Activated naive CD8-positive, alpha-beta T cell treated with anti-CD3 and anti-CD28 coated beads, Interleukin-2, amount 10 ng/mL, durations not matched to agents 7 days and 5 days (primary cell): ENCODE data around the gene SLC16A9. TPM values are rescaled to one million over a fixed set of nuclear protein-coding genes. Genes with fewer than 3 reads are reported as not detected.
"Not testable (repeated sequence)": the region's sequence is repeated elsewhere in the genome, so short reads cannot be mapped to it uniquely, and the experiment has no call there.

ENCODE experiments used
- ATAC-seq: fragments of 150-1000 bp; cut with Tn5 transposase; one replicate; pipeline ENCODE4 v1.10.0; 2021; ENCODE audit warnings: low read depth, moderate library complexity
- POLR2A ChIA-PET: fragments of 350-600 bp; sonication (Branson Sonifier 250); formaldehyde crosslinking; loops from one replicate; lab custom pipeline; 2021; ENCODE audit warnings: antibody characterized with exemption; lab: Charles Lee
- DNase-seq: peaks from one replicate; pipeline ENCODE4 v3.0.0; 2021
- H3K27ac Mint-ChIP-seq: one replicate; pipeline ENCODE4 v1.8.0; 2022; ENCODE audit warnings: mild to moderate bottlenecking, mixed read lengths
- H3K27me3 Mint-ChIP-seq: one replicate; pipeline ENCODE4 v1.8.0; 2022; ENCODE audit warnings: mild to moderate bottlenecking, moderate library complexity, mixed read lengths
- H3K36me3 Mint-ChIP-seq: one replicate; pipeline ENCODE4 v1.8.0; 2021; ENCODE audit warnings: mild to moderate bottlenecking, mixed read lengths
- H3K4me1 Mint-ChIP-seq: one replicate; pipeline ENCODE4 v1.8.0; 2021; ENCODE audit warnings: mixed read lengths
- H3K4me3 Mint-ChIP-seq: one replicate; pipeline ENCODE4 v1.8.0; 2022; ENCODE audit warnings: mild to moderate bottlenecking, moderate library complexity, mixed read lengths
- H3K9me3 Mint-ChIP-seq: one replicate; pipeline ENCODE4 v1.8.0; 2021; ENCODE audit warnings: mixed read lengths
- total RNA-seq, 2 experiments: library from RNA; stranded (reverse); gene quantifications; one replicate each; pipeline ENCODE4 v1.2.3, GENCODE V29; 2021

SLC16A9 gene
- total RNA-seq, 2 experiments from 2014 or later, result 0.08 to 0.09 TPM

- Mint-ChIP-seq H3K36me3 (no peaks in the 10 kb centered on the region), H3K4me3 (no peak overlapping the region), H3K9me3 (no peaks in the 10 kb centered on the region), H3K4me1 (peaks cover 3% of the 10 kb centered on the region), H3K27me3 (peaks cover 2% of the 10 kb centered on the region), H3K27ac (no peak overlapping the region)
- POLR2A ChIA-PET, result no interaction called here
- DNase-seq (no peak), ATAC-seq (no peak)
Measured at GRCh38 chr10:59735296-59735695, 25.6 kb upstream of the SLC16A9 start.

- Mint-ChIP-seq H3K27me3 (peaks cover 2% of the 10 kb centered on the region), H3K4me1 (peaks cover 3% of the 10 kb centered on the region), H3K36me3 (no peaks in the 10 kb centered on the region), H3K27ac (no peak overlapping the region), H3K9me3 (no peaks in the 10 kb centered on the region), H3K4me3 (no peak overlapping the region)
- POLR2A ChIA-PET, result no interaction called here
- DNase-seq, result no peak
- ATAC-seq, result no peak
Measured at GRCh38 chr10:59734014-59734462, 24.4 kb upstream of the SLC16A9 start.

- DNase-seq, H3K36me3 Mint-ChIP-seq, H3K4me1 Mint-ChIP-seq, H3K4me3 Mint-ChIP-seq, H3K9me3 Mint-ChIP-seq, H3K27ac Mint-ChIP-seq, H3K27me3 Mint-ChIP-seq, POLR2A ChIA-PET, ATAC-seq: not testable (repeated sequence)
Measured at GRCh38 chr10:59733321-59734013, 23.8 kb upstream of the SLC16A9 start.

GRCh38 chr10:59732849-59733248 is 23.2 kb upstream of the SLC16A9 start:
- H3K27ac Mint-ChIP-seq, H3K4me3 Mint-ChIP-seq, H3K36me3 Mint-ChIP-seq, POLR2A ChIA-PET, H3K4me1 Mint-ChIP-seq, H3K9me3 Mint-ChIP-seq, ATAC-seq, DNase-seq, H3K27me3 Mint-ChIP-seq: not testable (repeated sequence)

GRCh38 chr10:59729167-59729566 is 19.5 kb upstream of the SLC16A9 start:
- H3K27ac Mint-ChIP-seq, H3K27me3 Mint-ChIP-seq, H3K9me3 Mint-ChIP-seq, H3K4me1 Mint-ChIP-seq, ATAC-seq, POLR2A ChIA-PET, H3K4me3 Mint-ChIP-seq, DNase-seq, H3K36me3 Mint-ChIP-seq: not testable (repeated sequence)

- POLR2A ChIA-PET, result no interaction called here
Measured at GRCh38 chr10:59724098-59724938, 14.7 kb upstream of the SLC16A9 start.

GRCh38 chr10:59720377-59720776 is 10.7 kb upstream of the SLC16A9 start:
- no peak overlapping the region for H3K4me3 Mint-ChIP-seq
- ATAC-seq (no peak), DNase-seq (no peak)
- peaks cover 14% of the 10 kb centered on the region for H3K27me3 Mint-ChIP-seq
- H3K36me3 Mint-ChIP-seq, result no peaks in the 10 kb centered on the region
- no peak overlapping the region for H3K27ac Mint-ChIP-seq
- POLR2A ChIA-PET, result no interaction called here
- H3K4me1 Mint-ChIP-seq, result no peaks in the 10 kb centered on the region
- no peaks in the 10 kb centered on the region for H3K9me3 Mint-ChIP-seq

More at GRCh38 chr10:59724098-59724938, 14.7 kb upstream of the SLC16A9 start:
- Mint-ChIP-seq H3K4me1 (no peaks in the 10 kb centered on the region), H3K9me3 (no peaks in the 10 kb centered on the region), H3K27ac (no peak overlapping the region), H3K4me3 (no peak overlapping the region), H3K27me3 (no peaks in the 10 kb centered on the region), H3K36me3 (no peaks in the 10 kb centered on the region)
- ATAC-seq (no peak), DNase-seq (no peak)

- Mint-ChIP-seq H3K27me3 (peaks cover 23% of the 10 kb centered on the region), H3K9me3 (no peaks in the 10 kb centered on the region), H3K27ac (no peak overlapping the region), H3K36me3 (no peaks in the 10 kb centered on the region), H3K4me1 (no peaks in the 10 kb centered on the region), H3K4me3 (no peak overlapping the region)
- POLR2A ChIA-PET, result no interaction called here
- ATAC-seq (no peak), DNase-seq (no peak)
Measured at GRCh38 chr10:59719374-59719773, 9.7 kb upstream of the SLC16A9 start.

GRCh38 chr10:59718257-59718656 is 8.6 kb upstream of the SLC16A9 start:
- Mint-ChIP-seq H3K4me1 (no peaks in the 10 kb centered on the region), H3K4me3 (no peak overlapping the region), H3K9me3 (no peaks in the 10 kb centered on the region), H3K27ac (no peak overlapping the region), H3K36me3 (no peaks in the 10 kb centered on the region), H3K27me3 (peaks cover 28% of the 10 kb centered on the region)
- POLR2A ChIA-PET, result no interaction called here
- DNase-seq, result no peak
- ATAC-seq, result no peak

GRCh38 chr10:59713196-59713821 is 3.7 kb upstream of the SLC16A9 start:
- Mint-ChIP-seq H3K4me3 (no peak overlapping the region), H3K27ac (no peak overlapping the region), H3K27me3 (peaks cover 61% of the 10 kb centered on the region), H3K4me1 (peaks cover 9% of the 10 kb centered on the region), H3K9me3 (no peaks in the 10 kb centered on the region), H3K36me3 (no peaks in the 10 kb centered on the region)
- ATAC-seq (no peak), DNase-seq (no peak)
- POLR2A ChIA-PET, result no interaction called here

GRCh38 chr10:59711871-59712494 is 2.3 kb upstream of the SLC16A9 start:
- Mint-ChIP-seq H3K27me3 (peaks cover 70% of the 10 kb centered on the region), H3K9me3 (no peaks in the 10 kb centered on the region), H3K4me3 (no peak overlapping the region), H3K36me3 (no peaks in the 10 kb centered on the region), H3K27ac (no peak overlapping the region), H3K4me1 (peaks cover 9% of the 10 kb centered on the region)
- DNase-seq (no peak), ATAC-seq (no peak)
- POLR2A ChIA-PET, result no interaction called here

GRCh38 chr10:59708816-59709394 is 745 bp downstream of the SLC16A9 start:
- Mint-ChIP-seq H3K4me3 (peak overlapping the region; percentile 69), H3K27me3 (peaks cover 57% of the 10 kb centered on the region), H3K27ac (no peak overlapping the region), H3K36me3 (no peaks in the 10 kb centered on the region), H3K9me3 (no peaks in the 10 kb centered on the region), H3K4me1 (peaks cover 9% of the 10 kb centered on the region)
- POLR2A ChIA-PET, result no interaction called here
- ATAC-seq, result peak; percentile 46
- DNase-seq, result peak; percentile 39
